A673 (cell line): Measurements from ENCODE around the gene HSH2D. TPM values are rescaled to one million over a fixed set of nuclear protein-coding genes. Genes with fewer than 3 reads are reported as not detected.

Source experiments
- Bru-seq: library from RNA; stranded (reverse); fragments of 400-500 nt; gene quantifications from one replicate; lab custom pipeline; 2021; lab: Mats Ljungman, UMichigan
- BruChase-seq, 2 experiments: library from RNA; stranded (reverse); fragments of 400-500 nt; gene quantifications; one replicate each; lab custom pipeline; 2021; lab: Mats Ljungman, UMichigan
- BruUV-seq: library from RNA; stranded (reverse); fragments of 400-500 nt; replicated peaks from 2 replicates; lab custom pipeline; 2021; lab: Mats Ljungman, UMichigan
- CTCF ChIA-PET: fragments of 300-600 bp; sonication (Branson Sonifier 250); formaldehyde crosslinking; loops from one replicate; lab custom pipeline; 2022; ENCODE audit warnings: antibody characterized with exemption; lab: Charles Lee
- POLR2A ChIA-PET: fragments of 300-600 bp; sonication (Branson Sonifier 250); formaldehyde crosslinking; loops from one replicate; lab custom pipeline; 2022; ENCODE audit warnings: antibody characterized with exemption; ENCODE audit not compliant: low non-redundant PET; lab: Charles Lee
- DNase-seq: peaks from one replicate; pipeline ENCODE4 v3.0.0-alpha.2; 2015; ENCODE audit warnings: low spot score
- H3K27ac ChIP-seq: fragments of 200-600 bp; sonication (generic); 2 replicates; pipeline ENCODE4 v1.5.1; 2016; ENCODE audit warnings: mixed run types, low read depth, mild to moderate bottlenecking, mixed read lengths, antibody characterized with exemption, low read length; ENCODE audit not compliant: poor library complexity, severe bottlenecking
- H3K27me3 ChIP-seq: fragments of 200-600 bp; sonication (generic); replicated peaks from 2 replicates; pipeline ENCODE4 v1.6.1; 2017; ENCODE audit warnings: mixed run types, low read depth, mild to moderate bottlenecking, mixed read lengths, antibody characterized with exemption, low read length; ENCODE audit not compliant: insufficient read depth, poor library complexity
- H3K36me3 ChIP-seq: fragments of 200-600 bp; sonication (generic); 2 replicates; pipeline ENCODE4 v1.6.1; 2016; ENCODE audit warnings: mixed run types, mild to moderate bottlenecking, mixed read lengths, antibody characterized with exemption, low read length; ENCODE audit not compliant: insufficient read depth, poor library complexity, severe bottlenecking
- H3K4me1 ChIP-seq: fragments of 200-600 bp; sonication (generic); 2 replicates; pipeline ENCODE4 v1.6.1; 2017; ENCODE audit warnings: mixed run types, mild to moderate bottlenecking, mixed read lengths, antibody characterized with exemption, low read length; ENCODE audit not compliant: insufficient read depth, poor library complexity, severe bottlenecking
- H3K4me3 ChIP-seq: fragments of 200-600 bp; sonication (generic); 2 replicates; pipeline ENCODE4 v1.5.1; 2016; ENCODE audit warnings: low read depth, mixed run types, mild to moderate bottlenecking, mixed read lengths, low read length; ENCODE audit not compliant: poor library complexity, severe bottlenecking
- H3K9me3 ChIP-seq: fragments of 200-600 bp; sonication (generic); 2 replicates; pipeline ENCODE4 v1.6.1; 2016; ENCODE audit warnings: mixed run types, low read depth, mild to moderate bottlenecking, mixed read lengths, antibody characterized with exemption, low read length; ENCODE audit not compliant: poor library complexity, severe bottlenecking
- CTCF ChIP-seq: fragments of 300-800, 200-600 bp; sonication (generic); conservative IDR thresholded peaks from 2 replicates; pipeline ENCODE4 v1.5.1; 2017; ENCODE audit warnings: low read depth, mild to moderate bottlenecking, antibody characterized with exemption, low read length, moderate library complexity, mixed read lengths
- EZH2 ChIP-seq: fragments of 200-600 bp; sonication (generic); IDR thresholded peaks from 2 replicates; pipeline ENCODE4 v1.6.1; 2017; ENCODE audit warnings: borderline replicate concordance, low read depth, mild to moderate bottlenecking, mixed read lengths, antibody characterized with exemption, low read length; ENCODE audit not compliant: poor library complexity, severe bottlenecking
- intact Hi-C: fragments of 100-400 bp; cut with micrococcal nuclease; formaldehyde crosslinking; loops from one replicate; pipeline ENCODE4 v1.10.0; 2022; ENCODE audit not compliant: unreplicated experiment
- long read RNA-seq: library from polyadenylated mRNA; stranded (forward); transcript quantifications from one replicate; pipeline ENCODE4 v2.0.0, GENCODE V29; 2022
- total RNA-seq: library from RNA; stranded (reverse); gene quantifications from 2 replicates; pipeline ENCODE4 v1.2.3, GENCODE V29; 2021

HSH2D gene, protein sequence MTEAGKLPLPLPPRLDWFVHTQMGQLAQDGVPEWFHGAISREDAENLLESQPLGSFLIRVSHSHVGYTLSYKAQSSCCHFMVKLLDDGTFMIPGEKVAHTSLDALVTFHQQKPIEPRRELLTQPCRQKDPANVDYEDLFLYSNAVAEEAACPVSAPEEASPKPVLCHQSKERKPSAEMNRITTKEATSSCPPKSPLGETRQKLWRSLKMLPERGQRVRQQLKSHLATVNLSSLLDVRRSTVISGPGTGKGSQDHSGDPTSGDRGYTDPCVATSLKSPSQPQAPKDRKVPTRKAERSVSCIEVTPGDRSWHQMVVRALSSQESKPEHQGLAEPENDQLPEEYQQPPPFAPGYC
- not detected in 2 replicates for total RNA-seq
- Bru-seq, nascent RNA: percentile 21 among the genes with signal in this experiment
- BruChase-seq, experiment 1, labeled RNA remaining after a 2-hour chase: percentile 21 among the genes with signal in this experiment
- BruChase-seq, experiment 2, labeled RNA remaining after a 6-hour chase: percentile 25 among the genes with signal in this experiment
- long read RNA-seq: 0 reads

DNA sequence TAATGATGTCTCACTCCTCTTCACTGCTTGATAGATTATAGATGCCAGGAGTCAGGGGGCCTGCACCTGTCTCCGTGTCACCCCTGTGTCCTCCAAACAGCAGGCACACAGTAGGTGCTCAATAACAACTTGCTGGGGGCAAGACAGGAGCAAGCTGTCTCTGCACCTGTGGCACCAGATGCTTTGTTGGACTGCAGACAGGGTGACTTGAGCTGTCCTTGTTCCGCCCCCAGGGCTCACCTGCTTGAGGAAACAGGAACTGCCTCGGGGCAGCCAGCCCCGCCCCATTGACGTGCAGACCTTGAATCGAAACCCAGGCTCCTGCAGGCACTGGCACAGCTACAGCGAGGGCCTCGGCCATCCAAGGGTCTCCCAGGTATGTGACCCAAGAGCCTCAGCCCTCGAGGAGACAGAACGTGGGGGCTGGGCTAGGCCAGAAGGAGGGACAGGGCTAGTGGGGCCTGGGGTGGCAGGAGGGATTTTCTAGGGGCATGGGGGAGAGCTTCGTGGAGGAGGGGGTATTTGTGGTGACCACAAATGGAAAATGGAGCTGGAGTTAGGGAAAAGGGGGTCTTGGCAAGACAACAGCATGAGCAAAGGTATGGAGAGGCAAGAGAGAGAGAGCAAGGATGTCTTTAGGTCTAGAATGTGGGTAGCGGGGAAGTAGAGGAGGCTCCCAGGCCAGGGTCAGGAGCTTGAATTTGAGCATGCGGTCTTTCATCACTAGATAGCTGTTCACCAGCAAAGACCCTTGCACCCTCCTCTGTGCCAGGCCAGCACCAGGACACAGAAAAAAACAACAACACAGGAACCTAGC, at the start of gene HSH2D:
Gene HSH2D, plus strand, starts transcription at position 287 of the 817 bp plus-strand sequence. CDS start 5,066 bp downstream, outside the sequence.
- intact Hi-C loops: no loop called here
- DNase-seq: no peak
- Histone ChIP-seq H3K27me3 (no peaks in the 10 kb centered on the region), H3K36me3 (no peaks in the 10 kb centered on the region), H3K27ac (no peak within 1 kb of the TSS), H3K4me1 (no peaks in the 10 kb centered on the region), H3K4me3 (no peak within 1 kb of the TSS), H3K9me3 (no peaks in the 10 kb centered on the region)
- ChIA-PET POLR2A (no interaction called here), CTCF (interaction anchor here (0.6 kb wide), 1 partner anchor 234 kb away, joined by 3 read pairs; no protein-coding TSS in a partner anchor)
- BruUV-seq: no TSS peak
- no peak for TF ChIP-seq CTCF
- TF ChIP-seq EZH2: no peak

DNA sequence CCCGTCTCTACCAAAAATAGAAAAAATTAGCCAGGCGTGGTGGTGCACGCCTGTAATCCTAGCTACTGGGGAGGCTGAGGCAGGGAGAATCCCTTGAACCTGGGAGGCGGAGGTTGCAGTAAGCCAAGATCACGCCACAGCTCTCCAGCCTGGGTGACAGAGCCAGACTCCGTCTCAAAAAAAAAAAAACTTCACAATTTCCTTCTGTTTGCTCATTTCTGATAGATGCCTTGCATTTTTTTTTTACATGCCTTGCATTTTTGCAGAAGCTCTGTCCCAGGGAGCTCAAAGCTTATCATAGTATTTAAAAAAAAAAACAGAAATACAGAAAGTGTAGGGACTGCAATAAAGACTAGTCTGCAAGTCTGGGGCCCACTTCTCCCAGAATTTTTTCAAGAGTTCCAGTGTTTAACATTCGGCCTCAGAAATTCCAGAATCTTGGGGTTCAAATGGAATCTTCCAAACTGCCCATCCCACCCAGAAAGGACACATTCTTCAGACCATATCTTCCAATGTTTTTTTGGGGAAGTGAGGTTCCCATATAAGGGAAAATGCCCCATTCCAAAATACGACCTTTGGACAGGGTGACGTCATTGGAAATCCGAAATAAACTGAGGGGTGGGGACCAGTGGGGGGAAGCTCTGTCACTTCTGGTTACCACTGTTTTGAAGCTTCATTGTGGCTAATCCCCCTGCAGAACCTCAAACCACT, 49.0 kb upstream of the HSH2D start:
- ChIA-PET POLR2A (no interaction called here), CTCF (interaction anchor here (0.6 kb wide), 1 partner anchor 68 kb away, joined by 12 read pairs; no protein-coding TSS in a partner anchor)
- no peak for DNase-seq
- intact Hi-C loops: no loop called here
- Histone ChIP-seq H3K27ac (no peak overlapping the region), H3K9me3 (no peaks in the 10 kb centered on the region), H3K4me3 (no peak overlapping the region), H3K4me1 (no peaks in the 10 kb centered on the region), H3K27me3 (no peaks in the 10 kb centered on the region), H3K36me3 (peaks cover 90% of the 10 kb centered on the region)
- TF ChIP-seq CTCF (no peak), EZH2 (no peak)
- BruUV-seq: no TSS peak

DNA sequence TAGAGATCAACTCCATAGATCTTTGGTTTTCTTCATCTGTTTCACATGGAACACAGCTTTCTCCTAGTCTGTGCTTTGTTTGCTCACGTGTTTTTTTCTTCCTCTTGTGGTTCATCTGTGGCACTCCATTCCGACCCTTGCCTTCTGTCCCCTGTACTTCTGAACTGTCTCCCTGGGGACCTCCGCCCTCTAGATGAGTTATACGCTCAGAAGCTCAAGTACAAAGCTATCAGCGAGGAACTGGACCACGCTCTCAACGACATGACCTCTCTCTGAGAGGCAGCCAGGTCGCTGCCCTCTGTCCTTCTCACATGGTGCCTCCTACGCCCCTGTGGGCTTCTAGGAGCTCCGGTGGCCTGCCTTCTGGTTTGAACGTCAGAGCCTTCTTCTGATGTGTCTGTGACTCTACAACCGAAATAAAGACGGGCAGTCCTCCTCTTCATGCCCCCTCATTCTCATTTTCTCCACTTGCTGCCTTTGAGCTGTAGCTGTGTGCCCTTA, 48.4 kb upstream of the HSH2D start:
- no peak for TF ChIP-seq CTCF
- no peak for TF ChIP-seq EZH2
- no peak for DNase-seq
- Histone ChIP-seq H3K27ac (no peak overlapping the region), H3K4me3 (no peak overlapping the region), H3K36me3 (peaks cover 90% of the 10 kb centered on the region), H3K9me3 (no peaks in the 10 kb centered on the region), H3K27me3 (no peaks in the 10 kb centered on the region), H3K4me1 (no peaks in the 10 kb centered on the region)
- intact Hi-C loops: no loop called here
- CTCF ChIA-PET: interaction anchor here (0.6 kb wide), 1 partner anchor 67 kb away, joined by 12 read pairs; no protein-coding TSS in a partner anchor
- POLR2A ChIA-PET: no interaction called here
- no TSS peak for BruUV-seq
